GM23248 (cell line): Measurements from ENCODE around the gene KBTBD3. TPM values are rescaled to one million over a fixed set of nuclear protein-coding genes. Genes with fewer than 3 reads are reported as not detected.

Experiments used
- DNase-seq: peaks from one replicate; pipeline ENCODE4 v3.0.0-alpha.2; 2015
- H2AFZ ChIP-seq: fragments of 200-600 bp; sonication (generic); 2 replicates; pipeline ENCODE4 v1.6.1; 2016; ENCODE audit warnings: antibody characterized with exemption
- H3F3A ChIP-seq: fragments of 200-600 bp; sonication (generic); 2 replicates; pipeline ENCODE4 v1.6.1; 2016; ENCODE audit warnings: mild to moderate bottlenecking, antibody characterized with exemption, mixed run types; ENCODE audit not compliant: insufficient read depth
- H3K27ac ChIP-seq: fragments of 200-600 bp; sonication (generic); 2 replicates; pipeline ENCODE4 v1.5.1; 2016; ENCODE audit warnings: mild to moderate bottlenecking
- H3K27me3 ChIP-seq: fragments of 200-600 bp; sonication (generic); replicated peaks from 2 replicates; pipeline ENCODE4 v1.6.1; 2016; ENCODE audit warnings: mild to moderate bottlenecking; ENCODE audit not compliant: insufficient read depth
- H3K36me3 ChIP-seq: fragments of 200-600 bp; sonication (generic); 2 replicates; pipeline ENCODE4 v1.6.1; 2016; ENCODE audit warnings: low read depth, mild to moderate bottlenecking
- H3K4me1 ChIP-seq: fragments of 200-600 bp; sonication (generic); 2 replicates; pipeline ENCODE4 v1.6.1; 2016; ENCODE audit warnings: mild to moderate bottlenecking; ENCODE audit not compliant: insufficient read depth
- H3K4me2 ChIP-seq: fragments of 200-600 bp; sonication (generic); one replicate; pipeline ENCODE4 v1.6.1; 2016; ENCODE audit warnings: mild to moderate bottlenecking; ENCODE audit not compliant: unreplicated experiment
- H3K4me3 ChIP-seq: fragments of 200-600 bp; sonication (generic); 2 replicates; pipeline ENCODE4 v1.5.1; 2016; ENCODE audit warnings: mild to moderate bottlenecking
- H3K79me2 ChIP-seq: fragments of 200-600 bp; sonication (generic); 2 replicates; pipeline ENCODE4 v1.6.1; 2016; ENCODE audit warnings: mild to moderate bottlenecking; ENCODE audit not compliant: insufficient read depth
- H3K9ac ChIP-seq: fragments of 200-600 bp; sonication (generic); 2 replicates; pipeline ENCODE4 v1.6.1; 2016; ENCODE audit warnings: mild to moderate bottlenecking
- H3K9me2 ChIP-seq: fragments of 200-600 bp; sonication (generic); 2 replicates; pipeline ENCODE4 v1.6.1; 2016; ENCODE audit warnings: mixed run types, mild to moderate bottlenecking, moderate library complexity; ENCODE audit not compliant: insufficient read depth
- H3K9me3 ChIP-seq: fragments of 200-600 bp; sonication (generic); one replicate; pipeline ENCODE4 v1.6.1; 2017; ENCODE audit warnings: low read depth
- H4K20me1 ChIP-seq: fragments of 200-600 bp; sonication (generic); 2 replicates; pipeline ENCODE4 v1.6.0; 2016; ENCODE audit not compliant: insufficient read depth
- EZH2 ChIP-seq: fragments of 200-600 bp; sonication (generic); IDR thresholded peaks from 2 replicates; pipeline ENCODE4 v1.6.1; 2018; ENCODE audit warnings: antibody characterized with exemption, mild to moderate bottlenecking; ENCODE audit not compliant: insufficient read depth, poor library complexity, severe bottlenecking
- EZH2phosphoT487 ChIP-seq: fragments of 200-600 bp; sonication (generic); IDR thresholded peaks from 2 replicates; pipeline ENCODE4 v1.6.1; 2018; ENCODE audit warnings: antibody characterized with exemption, moderate library complexity, mild to moderate bottlenecking, low read depth; ENCODE audit not compliant: insufficient read depth
- WGBS, 2 experiments: methylation state at CpG; one replicate each; pipeline ENCODE4 v1.1.6; 2015 to 2017; ENCODE audit warnings: low lambda C conversion rate in 2 of 2, low coverage in 1 of 2; ENCODE audit errors: missing lambda C conversion rate in 2 of 2; 5-methylcytosine and 5-hydroxymethylcytosine counted together
- in situ Hi-C: fragments of 300-500 bp; cut with MboI; formaldehyde crosslinking; loops from 2 replicates; pipeline ENCODE4 v1.15.0; 2020
- polyA plus RNA-seq: library from polyadenylated mRNA; unstranded; fragments of >200 nt; fragmentation: Nextera tagmentation; extraction: Ambion mirVana; gene quantifications from 2 replicates; pipeline ENCODE4 v1.2.1, GENCODE V29; 2016
- total RNA-seq: library from RNA; depleted of rRNA; stranded (reverse); fragments of >200 nt; shearing (Covaris generic); gene quantifications from 2 replicates; pipeline ENCODE4 v1.2.3, GENCODE V29; 2014

KBTBD3 gene
- total and polyA plus RNA-seq, 2 experiments from 2014 or later = 3.6 to 7.7 TPM

GRCh38 chr11:106088896-106089295 lies 11.7 kb upstream of the KBTBD3 start:
- Histone ChIP-seq H3K4me2 (no peak overlapping the region), H3K4me1 (peaks cover 22% of the 10 kb centered on the region), H3K79me2 (peaks cover 91% of the 10 kb centered on the region), H3F3A (peaks cover 19% of the 10 kb centered on the region; the same call in 1 of the 2 replicates), H2AFZ (no peak overlapping the region), H3K27ac (no peak overlapping the region), H3K4me3 (no peak overlapping the region), H3K27me3 (no peaks in the 10 kb centered on the region), H3K9me3 (no peaks in the 10 kb centered on the region), H3K9ac (no peak overlapping the region), H3K9me2 (no peaks in the 10 kb centered on the region), H3K36me3 (peaks cover 21% of the 10 kb centered on the region), H4K20me1 (peaks cover 11% of the 10 kb centered on the region; the same call in 1 of the 2 replicates)
- peak; percentile 17 for DNase-seq
- WGBS, 2 experiments = 79 to 83% methylated on average over 4 of the region's 4 CpGs
- TF ChIP-seq EZH2phosphoT487 (no peak), EZH2 (no peak)
- in situ Hi-C loops = no loop called here

- in situ Hi-C loops = no loop called here
- Histone ChIP-seq H3K27ac (no peak overlapping the region), H3K9me2 (no peaks in the 10 kb centered on the region), H3F3A (peaks cover 19% of the 10 kb centered on the region; the same call in 1 of the 2 replicates), H3K4me1 (peaks cover 22% of the 10 kb centered on the region), H3K9ac (no peak overlapping the region), H2AFZ (no peak overlapping the region), H3K79me2 (peaks cover 96% of the 10 kb centered on the region), H3K27me3 (no peaks in the 10 kb centered on the region), H3K4me2 (peak overlapping the region; percentile 24), H3K4me3 (no peak overlapping the region), H3K36me3 (peaks cover 12% of the 10 kb centered on the region), H3K9me3 (no peaks in the 10 kb centered on the region), H4K20me1 (peaks cover 11% of the 10 kb centered on the region; the same call in 1 of the 2 replicates)
- no peak for TF ChIP-seq EZH2
- TF ChIP-seq EZH2phosphoT487 = no peak
- WGBS, 2 experiments = 22 to 25% methylated on average over 9 of the region's 9 CpGs
- peak; percentile 72 for DNase-seq
Observed at GRCh38 chr11:106087815-106088435, 10.8 kb upstream of the KBTBD3 start.

GRCh38 chr11:106086850-106087249 lies 9.7 kb upstream of the KBTBD3 start:
- Histone ChIP-seq H3K9me2 (no peaks in the 10 kb centered on the region), H3K4me1 (peaks cover 22% of the 10 kb centered on the region), H3F3A (peaks cover 19% of the 10 kb centered on the region; the same call in 1 of the 2 replicates), H3K79me2 (peaks cover 96% of the 10 kb centered on the region), H4K20me1 (peaks cover 14% of the 10 kb centered on the region; the same call in 1 of the 2 replicates), H3K9ac (no peak overlapping the region), H3K36me3 (peaks cover 11% of the 10 kb centered on the region), H3K9me3 (no peaks in the 10 kb centered on the region), H3K27me3 (no peaks in the 10 kb centered on the region), H2AFZ (no peak overlapping the region), H3K4me3 (no peak overlapping the region), H3K27ac (0 out of 2 replicates have a peak overlapping the region, but pooled peaks have one; percentile 3), H3K4me2 (no peak overlapping the region)
- in situ Hi-C loops = no loop called here
- no peak for TF ChIP-seq EZH2
- no peak for TF ChIP-seq EZH2phosphoT487
- 54 to 63% methylated on average over 2 of the region's 2 CpGs for WGBS, 2 experiments
- no peak for DNase-seq

GRCh38 chr11:106086135-106086534 lies 9.0 kb upstream of the KBTBD3 start:
- Histone ChIP-seq H3K9ac (no peak overlapping the region), H3K4me2 (no peak overlapping the region), H3K79me2 (peaks cover 96% of the 10 kb centered on the region), H2AFZ (no peak overlapping the region), H3K27ac (no peak overlapping the region), H3F3A (peaks cover 19% of the 10 kb centered on the region; the same call in 1 of the 2 replicates), H4K20me1 (peaks cover 14% of the 10 kb centered on the region; the same call in 1 of the 2 replicates), H3K4me3 (no peak overlapping the region), H3K27me3 (no peaks in the 10 kb centered on the region), H3K36me3 (peaks cover 14% of the 10 kb centered on the region), H3K4me1 (peaks cover 16% of the 10 kb centered on the region), H3K9me3 (no peaks in the 10 kb centered on the region), H3K9me2 (no peaks in the 10 kb centered on the region)
- no peak for DNase-seq
- WGBS, 2 experiments = 90 to 97% methylated on average over 1 of the region's 1 CpG
- TF ChIP-seq EZH2 (no peak), EZH2phosphoT487 (no peak)
- in situ Hi-C loops = no loop called here
